CD4-positive, alpha-beta T cell (primary cell): ENCODE measurements around the gene DOCK4. TPM values are rescaled to one million over a fixed set of nuclear protein-coding genes. Genes with fewer than 3 reads are reported as not detected.

ENCODE experiments used
- ATAC-seq: fragments of 200-7000 bp; cut with Tn5 transposase; one replicate; pipeline ENCODE4 v1.10.0; 2022; ENCODE audit warnings: mild to moderate bottlenecking; ENCODE audit not compliant: poor library complexity
- CTCF ChIA-PET: fragments of 350-600 bp; sonication (Branson Sonifier 250); formaldehyde crosslinking; loops from one replicate; lab custom pipeline; 2021; ENCODE audit warnings: antibody characterized with exemption, inconsistent platforms; lab: Charles Lee
- POLR2A ChIA-PET: fragments of 350-600 bp; sonication (Branson Sonifier 250); formaldehyde crosslinking; loops from one replicate; lab custom pipeline; 2021; ENCODE audit warnings: antibody characterized with exemption, inconsistent platforms; lab: Charles Lee
- DNase-seq, 14 experiments: peaks; one replicate each; pipeline ENCODE4 v3.0.0-alpha.2; 2013 to 2020; ENCODE audit warnings: mixed read lengths in 2 of 14
- H3K27ac ChIP-seq, 2 donors: one replicate each; pipeline versions ENCODE4 v1.5.1 to v1.7.0; 2013; ENCODE audit warnings: low read length in 2 of 2, low read depth in 1 of 2, mild to moderate bottlenecking in 1 of 2
- H3K27me3 ChIP-seq, 2 experiments: 1 replicate in 1 of 2; 2 replicates in 1 of 2; pipeline versions ENCODE4 v1.6.1 to v1.7.0; 2013; ENCODE audit warnings: low read length in 2 of 2, control low read depth in 1 of 2, mild to moderate bottlenecking in 1 of 2, moderate library complexity in 1 of 2; ENCODE audit not compliant: insufficient read depth in 2 of 2, control insufficient read depth in 1 of 2
- H3K36me3 ChIP-seq: one replicate; pipeline ENCODE4 v1.6.1; 2013; ENCODE audit warnings: low read length, control low read depth; ENCODE audit not compliant: insufficient read depth
- H3K4me1 ChIP-seq: one replicate; pipeline ENCODE4 v1.6.1; 2013; ENCODE audit warnings: low read length, control low read depth; ENCODE audit not compliant: insufficient read depth
- H3K4me3 ChIP-seq: one replicate; pipeline ENCODE4 v1.5.1; 2013; ENCODE audit warnings: mild to moderate bottlenecking, low read length, moderate library complexity
- H3K9me3 ChIP-seq, 2 experiments: 1 replicate in 1 of 2; 2 replicates in 1 of 2; pipeline versions ENCODE4 v1.6.1 to v1.7.0; 2013; ENCODE audit warnings: low read length in 2 of 2, mild to moderate bottlenecking in 2 of 2, control low read depth in 1 of 2, moderate library complexity in 1 of 2; ENCODE audit not compliant: control insufficient read depth in 1 of 2, insufficient read depth in 1 of 2
- H3K27ac Mint-ChIP-seq: one replicate; pipeline ENCODE4 v1.8.0; 2020; ENCODE audit warnings: mixed read lengths
- H3K27me3 Mint-ChIP-seq: one replicate; pipeline ENCODE4 v1.8.0; 2021; ENCODE audit warnings: mixed read lengths
- H3K36me3 Mint-ChIP-seq: one replicate; pipeline ENCODE4 v1.8.0; 2021; ENCODE audit warnings: low read depth, mixed read lengths
- H3K4me1 Mint-ChIP-seq: one replicate; pipeline ENCODE4 v1.8.0; 2021; ENCODE audit warnings: low read depth, mixed read lengths
- H3K4me3 Mint-ChIP-seq: one replicate; pipeline ENCODE4 v1.8.0; 2020; ENCODE audit warnings: mild to moderate bottlenecking, mixed read lengths
- H3K9me3 Mint-ChIP-seq: one replicate; pipeline ENCODE4 v1.8.0; 2020; ENCODE audit warnings: mixed read lengths
- CTCF ChIP-seq: fragments of 200-600 bp; IDR thresholded peaks from one replicate; pipeline ENCODE4 v1.8.0; 2022; ENCODE audit warnings: antibody characterized with exemption, mild to moderate bottlenecking
- intact Hi-C, 2 experiments: fragments of 100-400 bp; cut with DNase I in 1 of 2; cut with micrococcal nuclease in 1 of 2; formaldehyde crosslinking; loops; one replicate each; pipeline versions ENCODE4 v1.15.1 to v1.9.0; 2023 to 2025; cut with DNase I, micrococcal nuclease
- total RNA-seq, 174 experiments: library from RNA in 2 of 174; stranded (reverse) in 2 of 174; gene quantifications; one replicate each; pipeline ENCODE4 v1.2.3 and lab custom pipeline; 2021 to 2026

The DOCK4 gene
- total RNA-seq, 2 experiments from 2014 or later, result 0.31 to 0.38 TPM

- Mint-ChIP-seq H3K4me3 (no peak overlapping the region), H3K27me3 (no peaks in the 10 kb centered on the region), H3K27ac (no peak overlapping the region), H3K36me3 (no peaks in the 10 kb centered on the region), H3K4me1 (no peaks in the 10 kb centered on the region), H3K9me3 (peaks cover 2% of the 10 kb centered on the region)
- no peaks in the 10 kb centered on the region for H3K4me1 ChIP-seq
- intact Hi-C loops, result no loop called here
- ChIA-PET POLR2A (no interaction called here), CTCF (no interaction called here)
- H3K36me3 ChIP-seq, result no peaks in the 10 kb centered on the region
- peaks cover 0 to under 1% of the 10 kb centered on the region in 2 experiments for H3K9me3 ChIP-seq
- H3K4me3 ChIP-seq, result no peak overlapping the region
- no peaks in the 10 kb centered on the region for H3K27me3 ChIP-seq
- no peak for DNase-seq
- no peak for TF ChIP-seq CTCF
- H3K27ac ChIP-seq, result no peak overlapping the region
- ATAC-seq, result no peak
These were observed 434.6 kb downstream of the DOCK4 start for GRCh38 chr7:111771638-111772037.

DNA sequence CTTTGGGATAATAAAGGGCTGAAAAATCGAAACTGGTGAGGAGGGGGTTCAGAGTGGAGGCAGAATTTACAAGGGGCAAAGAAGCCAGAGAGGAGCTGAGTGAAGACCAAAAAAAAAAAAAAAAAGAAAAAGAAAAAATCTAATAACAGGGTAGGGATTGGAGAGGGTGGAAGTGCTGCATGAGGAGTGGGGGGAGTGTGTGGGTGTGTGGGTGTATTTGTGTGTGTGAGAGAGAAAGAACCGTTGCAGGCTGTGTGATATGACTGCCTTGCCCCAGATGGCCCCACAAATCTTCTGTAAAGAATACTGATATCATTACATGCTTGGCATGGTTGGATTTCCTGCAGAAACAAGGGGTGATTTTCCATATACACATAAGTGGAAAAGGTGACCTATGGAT is 436.1 kb downstream of the DOCK4 start:
- ChIA-PET POLR2A (no interaction called here), CTCF (no interaction called here)
- no peak overlapping the region for H3K27ac ChIP-seq
- Mint-ChIP-seq H3K4me1 (no peaks in the 10 kb centered on the region), H3K9me3 (no peaks in the 10 kb centered on the region), H3K36me3 (no peaks in the 10 kb centered on the region), H3K4me3 (no peak overlapping the region), H3K27ac (no peak overlapping the region), H3K27me3 (no peaks in the 10 kb centered on the region)
- no peak for TF ChIP-seq CTCF
- H3K36me3 ChIP-seq, result no peaks in the 10 kb centered on the region
- no peak for DNase-seq
- intact Hi-C loops, result no loop called here
- no peaks in the 10 kb centered on the region for H3K9me3 ChIP-seq
- ATAC-seq, result no peak
- no peaks in the 10 kb centered on the region for H3K27me3 ChIP-seq
- H3K4me1 ChIP-seq, result no peaks in the 10 kb centered on the region
- no peak overlapping the region for H3K4me3 ChIP-seq

DNA sequence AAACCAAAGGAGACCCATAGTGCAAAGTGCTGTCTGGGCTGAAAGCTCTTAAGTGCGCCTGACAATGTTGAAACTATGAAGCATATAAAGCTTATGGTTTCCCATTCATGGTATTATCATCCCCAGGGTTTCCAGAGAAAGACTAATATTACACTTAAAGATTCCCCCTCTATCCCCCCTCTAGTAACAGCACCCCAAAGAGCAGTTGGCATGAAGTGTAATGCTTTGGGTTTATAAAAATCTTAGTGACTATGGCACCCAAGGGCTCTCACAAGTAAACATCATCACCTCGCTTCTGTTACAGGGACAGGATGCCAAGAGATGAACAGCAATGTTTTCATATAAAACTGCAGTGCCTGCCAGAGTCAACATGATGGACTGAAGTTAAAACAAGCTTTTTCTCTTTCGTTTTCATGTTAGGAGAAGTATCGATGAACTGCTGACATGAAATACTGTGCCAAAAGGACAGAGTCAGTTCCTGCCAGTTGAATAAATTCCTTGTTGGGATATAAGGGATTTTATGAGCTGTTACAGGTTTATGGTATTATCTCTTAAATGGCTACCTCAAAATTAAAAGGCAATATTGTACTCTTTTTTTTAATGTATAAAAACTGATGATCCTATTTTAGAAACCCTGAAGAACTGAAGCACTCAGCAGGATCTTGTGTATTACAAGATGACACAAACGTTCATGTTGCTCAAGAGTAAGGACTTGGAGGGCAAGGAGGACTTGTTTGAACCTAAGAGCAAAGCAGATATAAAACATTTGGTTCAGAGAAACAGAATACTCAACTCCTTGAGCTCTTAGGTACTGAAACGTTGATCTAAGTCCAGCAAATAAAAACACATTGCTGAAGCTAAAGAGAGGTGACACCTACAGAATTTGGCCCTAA is 440.2 kb downstream of the DOCK4 start:
- ChIA-PET POLR2A (no interaction called here), CTCF (no interaction called here)
- Mint-ChIP-seq H3K36me3 (no peaks in the 10 kb centered on the region), H3K27ac (no peak overlapping the region), H3K4me1 (no peaks in the 10 kb centered on the region), H3K9me3 (no peaks in the 10 kb centered on the region), H3K27me3 (no peaks in the 10 kb centered on the region), H3K4me3 (no peak overlapping the region)
- no peak for TF ChIP-seq CTCF
- Histone ChIP-seq H3K4me3 (no peak overlapping the region), H3K4me1 (no peaks in the 10 kb centered on the region), H3K9me3 (no peaks in the 10 kb centered on the region), H3K36me3 (no peaks in the 10 kb centered on the region), H3K27ac (no peak overlapping the region), H3K27me3 (no peaks in the 10 kb centered on the region)
- ATAC-seq (no peak), DNase-seq (no peak)
- intact Hi-C loops, result no loop called here
